ENCODE measurements around the gene RABEP2.

DNA sequence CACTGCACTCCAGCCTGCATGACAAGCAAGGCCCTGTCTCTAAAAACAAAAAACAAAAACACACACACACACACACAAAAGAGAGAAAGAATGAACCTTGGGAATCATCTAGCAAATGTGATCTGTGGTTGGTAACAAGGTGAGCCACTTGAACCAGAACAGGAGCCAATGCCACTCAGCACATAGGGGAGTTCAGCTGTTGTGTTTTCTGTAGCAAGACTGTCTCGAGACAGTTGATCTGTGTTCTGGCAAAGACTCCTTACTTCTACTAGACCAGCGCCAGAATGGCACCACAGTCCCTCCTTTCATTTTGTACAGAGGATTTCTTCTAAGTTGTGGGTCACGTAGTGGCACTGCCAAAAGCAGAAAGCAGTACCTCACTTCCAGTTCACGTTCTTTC is 26.1 kb downstream of the RABEP2 start:
- TF ChIP-seq CTCF (IDR thresholded peaks at IDR 0.05; ENCODE audit: borderline replicate concordance, extremely low read depth, low read length, poor library complexity, severe bottlenecking), result no peak
- TF ChIP-seq EZH2 (IDR thresholded peaks at IDR 0.05; ENCODE audit: borderline replicate concordance, low read depth, low read length, severe bottlenecking), result no peak

All from DND-41 (cell line).